ENCODE data around the gene DAPK1.

DAPK1 gene

DNA sequence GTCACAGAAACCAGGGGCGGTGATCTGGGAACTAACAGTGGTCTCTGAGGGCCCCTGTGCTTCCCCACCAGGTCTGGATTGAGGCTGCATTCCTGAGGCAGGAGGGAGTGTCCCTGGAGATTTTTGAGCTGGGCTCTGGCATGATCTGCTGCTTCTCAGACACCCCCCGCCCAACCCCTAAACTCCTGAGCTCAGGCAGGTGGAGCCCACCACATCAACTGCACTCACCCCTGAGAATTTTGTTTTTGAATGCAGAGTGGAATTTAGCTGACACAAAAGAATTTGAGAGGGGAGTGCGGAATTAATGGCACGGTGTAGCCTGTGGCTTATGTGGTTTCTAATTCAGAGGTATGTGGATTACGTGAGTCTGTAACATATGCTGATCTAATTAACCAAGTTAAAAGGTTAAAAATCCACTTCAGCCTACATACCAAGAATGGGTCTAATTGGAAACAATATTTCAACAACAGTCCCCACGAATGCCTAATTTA lies 204.3 kb downstream of the DAPK1 start:
- DNase-seq: no peak

GRCh38 chr9:87702921-87703320 lies 205.3 kb downstream of the DAPK1 start:
- no peak for DNase-seq

GRCh38 chr9:87703636-87704276 lies 206.1 kb downstream of the DAPK1 start:
- DNase-seq: no peak

GRCh38 chr9:87704342-87704741 lies 206.7 kb downstream of the DAPK1 start:
- no peak for DNase-seq

DNA sequence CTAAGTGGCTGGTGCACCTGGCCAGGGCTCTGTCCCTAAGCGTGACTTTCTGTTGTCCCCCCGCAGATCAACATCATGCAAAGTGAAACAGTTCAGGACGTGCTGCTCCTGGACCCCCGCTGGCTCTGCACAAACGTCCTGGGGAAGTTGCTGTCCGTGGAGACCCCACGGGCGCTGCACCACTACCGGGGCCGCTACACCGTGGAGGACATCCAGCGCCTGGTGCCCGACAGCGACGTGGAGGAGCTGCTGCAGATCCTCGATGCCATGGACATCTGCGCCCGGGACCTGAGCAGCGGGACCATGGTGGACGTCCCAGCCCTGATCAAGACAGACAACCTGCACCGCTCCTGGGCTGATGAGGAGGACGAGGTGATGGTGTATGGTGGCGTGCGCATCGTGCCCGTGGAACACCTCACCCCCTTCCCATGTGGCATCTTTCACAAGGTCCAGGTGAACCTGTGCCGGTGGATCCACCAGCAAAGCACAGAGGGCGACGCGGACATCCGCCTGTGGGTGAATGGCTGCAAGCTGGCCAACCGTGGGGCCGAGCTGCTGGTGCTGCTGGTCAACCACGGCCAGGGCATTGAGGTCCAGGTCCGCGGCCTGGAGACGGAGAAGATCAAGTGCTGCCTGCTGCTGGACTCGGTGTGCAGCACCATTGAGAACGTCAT lies 208.5 kb downstream of the DAPK1 start:
- DNase-seq: no peak

GRCh38 chr9:87707805-87708506 lies 210.3 kb downstream of the DAPK1 start:
- DNase-seq: no peak

GRCh38 chr9:87708546-87708945 lies 210.9 kb downstream of the DAPK1 start:
- no peak for DNase-seq

DNA sequence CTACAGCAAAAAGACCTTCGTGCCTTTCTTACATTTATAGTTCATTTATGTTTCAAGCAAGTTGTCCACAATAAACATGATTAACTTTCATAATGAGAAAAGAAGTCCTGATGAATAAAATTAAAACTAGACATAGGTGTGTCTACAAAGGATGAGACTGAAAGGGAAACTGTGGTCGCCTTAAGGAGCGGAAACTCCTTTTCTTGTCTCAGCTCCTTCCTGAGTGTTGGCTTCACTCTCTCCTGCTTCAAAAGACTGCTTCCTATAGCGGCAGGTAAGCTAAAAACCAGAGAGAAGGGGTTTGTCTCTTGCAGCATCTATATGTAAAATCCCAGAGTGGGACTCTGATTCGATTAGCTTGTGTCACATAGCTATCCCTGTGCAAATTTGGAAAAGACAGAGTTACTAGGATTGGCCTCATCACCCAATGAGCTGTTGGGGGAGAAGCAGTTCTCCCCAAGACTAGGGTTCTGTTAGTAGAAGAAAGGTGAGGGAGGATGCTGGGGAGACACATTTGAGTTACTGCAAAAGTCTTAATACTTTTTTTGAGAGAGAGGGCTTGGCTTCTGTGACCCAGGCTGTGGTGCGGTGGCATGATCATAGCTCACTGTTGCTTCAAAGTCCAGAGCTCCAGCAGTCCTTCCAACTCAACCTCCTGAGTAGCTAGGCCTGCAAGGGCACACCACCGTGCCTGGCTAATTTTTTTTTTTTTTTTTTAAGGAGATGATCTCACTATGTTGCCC lies 211.5 kb downstream of the DAPK1 start:
- no peak for DNase-seq

DNA sequence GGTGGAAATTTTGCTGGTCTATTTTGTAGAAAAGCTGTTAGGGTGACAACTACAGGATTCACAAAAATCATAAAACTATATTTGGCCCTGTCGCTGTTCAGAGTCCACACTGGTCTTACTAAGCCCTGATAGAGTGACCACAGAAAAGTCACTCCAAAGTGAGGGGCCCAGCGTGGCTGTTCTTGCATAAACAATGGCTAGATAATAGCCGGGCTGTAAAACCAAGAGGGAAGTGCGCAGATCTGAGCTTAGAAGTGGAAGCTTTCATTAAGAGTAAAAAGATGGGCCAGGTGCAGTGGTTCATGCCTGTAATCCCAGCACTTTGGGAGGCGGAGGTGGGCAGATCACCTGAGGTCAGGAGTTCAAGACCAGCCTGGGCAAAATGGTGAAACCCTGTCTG lies 212.8 kb downstream of the DAPK1 start:
- DNase-seq: no peak

GRCh38 chr9:87711857-87712800 lies 214.5 kb downstream of the DAPK1 start:
- no peak for DNase-seq

DNA sequence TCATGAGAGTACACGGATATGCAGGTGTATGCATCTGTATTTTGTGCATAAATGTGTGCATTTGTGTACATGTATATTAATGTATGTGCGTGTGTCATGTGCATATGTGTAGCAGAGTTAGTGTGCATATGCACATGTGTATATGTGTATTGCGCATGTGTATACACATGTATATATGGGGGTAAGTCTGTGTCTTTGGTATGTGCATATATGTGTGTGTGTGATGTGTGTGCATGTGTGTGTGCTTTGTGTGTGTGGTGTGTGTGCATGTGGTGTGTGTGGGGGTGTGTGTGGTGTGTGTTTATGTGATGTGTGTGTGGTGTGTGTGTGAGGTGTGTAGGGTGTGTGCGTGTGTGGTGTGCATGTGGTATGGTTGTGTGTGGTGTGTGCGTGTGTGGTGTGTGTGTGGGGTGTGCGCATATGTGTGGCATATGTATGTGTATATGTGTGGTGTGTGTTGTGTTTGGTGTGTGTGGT lies 215.2 kb downstream of the DAPK1 start:
- no peak for DNase-seq

- no peak for DNase-seq
Measured at GRCh38 chr9:87713278-87713987, 215.8 kb downstream of the DAPK1 start.

- no peak for DNase-seq
Measured at GRCh38 chr9:87713988-87714330, 216.3 kb downstream of the DAPK1 start.

- DNase-seq: no peak
Measured at GRCh38 chr9:87714819-87715218, 217.2 kb downstream of the DAPK1 start.

DNA sequence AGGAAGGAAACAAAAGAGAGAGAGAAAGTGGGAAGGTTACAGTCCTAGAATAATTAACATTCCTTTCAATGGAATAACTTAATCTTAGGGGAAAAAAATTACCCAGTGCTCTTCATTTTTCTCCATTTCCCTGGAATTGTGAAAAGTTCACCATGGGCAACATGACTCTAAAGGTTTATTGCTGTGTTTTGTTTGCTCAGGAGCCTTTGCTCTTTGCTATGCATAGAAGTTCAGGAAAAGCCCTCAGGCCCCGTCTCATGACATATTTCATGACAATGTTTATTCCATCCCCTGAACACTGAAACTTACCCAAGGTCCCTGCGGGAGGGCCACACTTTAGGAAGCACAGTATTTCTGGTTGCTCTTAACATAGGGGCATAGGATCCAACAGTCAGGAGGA lies 218.5 kb downstream of the DAPK1 start:
- DNase-seq: no peak

- DNase-seq: no peak
Measured at GRCh38 chr9:87717456-87717855, 219.8 kb downstream of the DAPK1 start.

GRCh38 chr9:87718231-87718630 lies 220.6 kb downstream of the DAPK1 start:
- DNase-seq: no peak

GRCh38 chr9:87718852-87719612 lies 221.4 kb downstream of the DAPK1 start:
- DNase-seq: no peak

DNA sequence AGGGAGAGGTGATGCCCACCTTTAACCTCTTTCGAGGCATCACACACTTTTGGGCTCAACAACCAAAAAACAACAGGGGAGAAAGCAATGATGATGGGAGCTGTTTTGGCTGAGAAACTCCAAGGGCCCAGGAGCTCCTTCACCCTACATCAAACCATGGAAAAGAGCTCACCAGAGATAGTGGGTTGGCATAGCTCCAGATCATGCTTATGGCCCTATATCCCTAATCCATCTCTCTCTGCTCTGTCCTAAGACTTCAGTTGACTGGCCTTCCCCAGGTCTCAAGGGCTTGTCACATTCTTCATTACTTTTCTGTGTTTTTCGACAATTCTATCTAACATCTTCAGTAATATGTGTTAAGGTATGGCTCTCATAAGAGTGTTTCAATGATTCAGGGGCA lies 222.5 kb downstream of the DAPK1 start:
- no peak for DNase-seq

DNA sequence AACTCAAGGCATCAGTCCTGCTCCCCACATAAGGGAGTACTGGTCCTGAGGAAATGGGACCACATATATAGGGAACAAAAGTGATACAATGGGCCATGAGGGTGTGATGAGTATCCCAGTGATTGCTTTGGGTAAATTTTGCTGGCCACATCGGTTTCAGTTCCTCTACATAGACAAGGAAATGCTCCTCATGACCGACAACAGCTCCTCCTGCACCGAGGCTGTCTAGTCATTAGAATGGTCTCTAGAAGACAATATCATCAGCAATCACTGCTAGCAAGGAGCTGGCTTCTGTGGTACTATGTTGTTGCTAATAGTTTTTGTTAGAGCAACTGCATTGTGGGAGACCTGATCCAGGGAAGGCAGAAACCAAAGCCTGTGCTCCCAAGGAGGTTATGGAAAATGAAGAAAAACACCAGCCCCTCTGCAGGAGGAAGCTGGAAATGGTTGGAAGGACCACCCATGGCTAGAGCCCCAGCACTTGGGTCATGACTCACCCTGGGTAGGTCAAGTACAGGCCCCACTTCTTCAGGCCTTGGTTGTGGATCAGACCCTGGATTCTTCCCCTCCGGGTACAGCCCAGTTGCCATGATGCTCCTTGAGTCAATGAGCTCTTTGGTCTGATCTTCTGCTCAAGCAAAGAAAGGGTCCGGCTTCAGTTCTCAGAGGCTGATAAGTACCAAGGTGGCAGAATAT lies 224.9 kb downstream of the DAPK1 start:
- no peak for DNase-seq

Data from NCI-H1436 treated with DMSO at 0.1 percent for 48 hours (cell line).